C4-2B (cell line): ENCODE data around the gene MSX2.

Experiments used
- CTCF ChIP-seq: fragments of 450-650 bp; conservative IDR thresholded peaks from 2 replicates; pipeline ENCODE4 v1.5.1; 2017; ENCODE audit warnings: mild to moderate bottlenecking
- ZFX ChIP-seq: fragments of 450-650 bp; IDR thresholded peaks from 2 replicates; pipeline ENCODE4 v1.6.1; 2017

- no peak for TF ChIP-seq CTCF
- no peak for TF ChIP-seq ZFX
These were observed 41.2 kb downstream of the MSX2 start for GRCh38 chr5:174765540-174765939.
